ENCODE measurements around the gene LDB3.

The LDB3 gene

DNA sequence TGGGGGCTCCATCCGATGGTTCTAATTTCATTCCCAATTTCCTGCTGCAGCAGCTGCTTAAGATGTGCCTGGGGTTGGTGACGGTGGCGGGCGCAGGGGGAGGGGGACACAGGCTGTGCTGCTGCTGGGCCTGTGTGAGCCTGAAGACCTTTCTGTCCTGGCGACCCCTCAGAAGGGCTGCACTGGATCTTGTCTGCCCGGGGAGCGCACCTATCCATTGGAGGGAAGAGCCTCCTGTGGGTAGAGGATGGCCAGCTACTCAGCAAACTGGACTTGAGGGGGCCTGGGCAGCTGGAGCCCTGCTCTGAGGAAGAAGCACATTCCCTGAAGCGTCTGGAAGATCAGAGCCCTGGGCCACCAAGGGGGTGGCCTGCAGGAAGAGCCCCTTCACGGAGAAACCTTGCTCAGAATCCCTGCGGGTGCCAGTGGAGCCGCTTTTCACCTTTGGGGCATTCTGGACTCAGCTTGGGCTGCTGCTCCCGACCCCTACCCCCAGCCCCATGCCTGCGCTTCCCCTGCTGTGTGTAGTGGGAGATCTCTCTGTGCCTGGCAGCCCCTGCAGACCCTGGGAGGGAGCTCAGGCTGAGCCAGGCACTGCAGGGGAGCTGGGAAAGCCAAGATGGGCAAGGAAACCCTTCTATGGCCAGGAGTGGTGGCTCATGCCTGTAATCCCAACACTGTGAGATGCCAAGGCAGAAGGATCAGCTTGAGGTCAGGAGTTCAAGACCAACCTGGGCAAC is 17.8 kb downstream of the LDB3 start:
- DNase-seq (ENCODE audit: low spot score), result no peak

GRCh38 chr10:86686972-86687371 is 18.7 kb downstream of the LDB3 start:
- no peak for DNase-seq (ENCODE audit: low spot score)

DNA sequence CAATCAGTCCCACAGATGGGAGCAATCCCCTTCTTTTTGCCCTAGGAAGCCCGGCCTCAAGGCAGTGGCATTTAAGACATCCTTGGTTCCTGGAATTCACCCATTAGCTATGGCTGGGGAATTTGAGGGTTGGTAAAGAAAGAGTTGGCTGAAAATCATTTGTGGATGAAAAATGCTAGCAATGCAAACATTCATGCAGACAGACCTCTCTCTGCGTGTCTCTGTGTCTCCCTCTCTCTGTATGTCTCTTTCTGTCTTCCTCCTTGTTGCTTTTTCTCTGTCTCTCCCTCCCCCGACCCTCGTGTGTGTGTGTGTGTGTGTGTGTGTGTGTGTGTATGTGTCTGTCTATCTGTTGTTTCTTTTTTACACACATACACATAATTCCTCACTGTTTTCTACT is 19.4 kb downstream of the LDB3 start:
- DNase-seq (ENCODE audit: low spot score), result peak; percentile 74

- peak; percentile 88 for DNase-seq (ENCODE audit: low spot score)
Measured at GRCh38 chr10:86688398-86688921, 20.1 kb downstream of the LDB3 start.

DNA sequence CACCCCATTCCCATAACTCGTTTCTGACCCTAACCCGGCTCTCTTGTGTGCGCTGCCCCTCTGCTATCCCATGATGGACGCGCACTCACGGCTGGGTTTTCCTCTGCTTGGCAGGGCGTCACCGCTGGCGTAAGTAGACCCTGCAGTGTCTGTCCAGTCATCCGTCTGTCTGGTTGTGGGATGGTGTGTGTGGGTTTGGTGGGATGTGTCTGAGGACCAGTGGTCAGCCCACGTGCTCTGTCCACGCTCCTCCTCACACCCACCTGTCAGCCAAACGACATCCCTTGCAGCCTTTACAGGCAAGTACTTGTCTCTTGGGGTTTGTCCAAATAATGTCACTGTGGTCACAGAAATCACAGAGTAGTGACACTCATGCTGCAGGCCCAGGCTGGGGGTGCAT is 20.8 kb downstream of the LDB3 start:
- no peak for DNase-seq (ENCODE audit: low spot score)

- DNase-seq (ENCODE audit: low spot score), result no peak
Measured at GRCh38 chr10:86690231-86690630, 21.9 kb downstream of the LDB3 start.

DNA sequence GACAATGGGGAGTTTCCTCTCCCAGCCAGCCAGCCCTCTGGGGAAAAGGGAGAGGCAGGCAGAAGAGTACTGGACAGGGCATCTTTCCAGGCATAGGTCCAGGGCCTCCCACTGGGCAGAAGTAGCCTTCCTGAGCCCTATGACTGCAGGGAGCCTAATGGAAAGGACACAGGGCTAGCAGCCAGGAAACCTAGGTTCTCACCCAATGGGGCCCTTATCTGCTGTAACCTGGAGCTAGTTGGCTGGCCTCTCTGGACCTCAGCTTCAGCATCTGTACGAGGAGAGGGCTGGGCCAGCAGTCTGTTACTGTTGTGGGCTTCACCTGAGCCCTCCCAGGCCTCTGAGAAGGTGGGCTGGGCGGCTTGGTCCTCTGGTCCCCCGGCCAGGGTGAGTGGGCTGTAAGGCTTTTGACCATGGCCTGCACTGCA is 22.4 kb downstream of the LDB3 start:
- no peak for DNase-seq (ENCODE audit: low spot score)

DNA sequence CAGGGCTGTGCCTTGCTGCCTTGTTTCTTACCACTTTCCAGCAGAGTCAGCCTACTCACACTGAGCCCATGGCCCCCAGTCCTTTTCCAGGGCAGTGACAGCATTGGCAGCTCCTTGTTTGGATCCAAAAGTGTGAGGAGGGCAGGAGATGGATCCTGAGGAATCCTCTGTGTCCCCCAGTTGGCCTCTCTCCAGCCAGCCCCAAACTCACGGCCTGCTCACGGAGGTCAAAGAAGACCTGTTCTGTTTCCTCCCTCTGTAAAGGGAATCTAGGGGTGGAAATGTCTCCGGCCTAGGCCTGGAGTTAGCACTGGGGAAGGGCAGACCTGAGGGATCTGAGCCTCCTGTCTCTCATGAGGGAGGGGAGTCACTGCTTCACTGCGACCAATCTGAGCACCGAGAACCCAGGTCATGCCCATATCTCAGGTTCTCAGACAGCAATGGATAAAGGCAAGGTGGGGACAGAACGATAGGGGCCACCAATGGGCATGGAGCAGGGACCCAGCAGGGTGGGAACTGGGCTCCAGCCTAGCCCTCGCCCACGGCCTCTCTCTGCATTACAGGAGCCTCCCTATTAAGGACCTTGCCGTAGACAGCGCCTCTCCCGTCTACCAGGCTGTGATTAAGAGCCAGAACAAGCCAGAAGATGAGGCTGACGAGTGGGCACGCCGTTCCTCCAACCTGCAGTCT is 23.2 kb downstream of the LDB3 start:
- no peak for DNase-seq (ENCODE audit: low spot score)

DNA sequence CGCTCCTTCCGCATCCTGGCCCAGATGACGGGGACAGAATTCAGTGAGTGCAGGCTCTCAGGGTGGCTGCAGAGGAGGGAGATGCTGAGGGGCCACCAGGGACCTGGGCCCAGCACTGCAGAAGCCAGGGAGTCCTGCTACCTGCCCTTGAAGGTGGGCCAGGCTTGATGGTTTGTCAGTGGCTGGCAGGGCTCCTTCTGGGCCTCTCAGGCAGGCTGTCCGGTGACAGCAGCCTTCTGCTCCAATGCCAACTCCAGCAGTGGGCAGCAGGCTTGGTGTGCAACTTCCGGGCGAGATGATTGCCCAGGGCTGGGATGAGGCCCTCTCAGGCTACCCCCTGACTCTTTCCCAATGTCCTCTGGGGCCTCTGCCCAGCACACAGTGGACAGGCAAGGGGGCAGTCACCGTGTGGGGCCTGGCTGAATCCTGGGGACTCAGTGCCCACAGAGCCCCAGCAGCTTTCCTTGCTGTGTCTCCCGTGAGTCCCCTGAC is 23.8 kb downstream of the LDB3 start:
- DNase-seq (ENCODE audit: low spot score), result no peak

- DNase-seq (ENCODE audit: low spot score), result no peak
Measured at GRCh38 chr10:86692664-86693063, 24.4 kb downstream of the LDB3 start.

GRCh38 chr10:86693275-86693674 is 25.0 kb downstream of the LDB3 start:
- DNase-seq (ENCODE audit: low spot score), result no peak

DNA sequence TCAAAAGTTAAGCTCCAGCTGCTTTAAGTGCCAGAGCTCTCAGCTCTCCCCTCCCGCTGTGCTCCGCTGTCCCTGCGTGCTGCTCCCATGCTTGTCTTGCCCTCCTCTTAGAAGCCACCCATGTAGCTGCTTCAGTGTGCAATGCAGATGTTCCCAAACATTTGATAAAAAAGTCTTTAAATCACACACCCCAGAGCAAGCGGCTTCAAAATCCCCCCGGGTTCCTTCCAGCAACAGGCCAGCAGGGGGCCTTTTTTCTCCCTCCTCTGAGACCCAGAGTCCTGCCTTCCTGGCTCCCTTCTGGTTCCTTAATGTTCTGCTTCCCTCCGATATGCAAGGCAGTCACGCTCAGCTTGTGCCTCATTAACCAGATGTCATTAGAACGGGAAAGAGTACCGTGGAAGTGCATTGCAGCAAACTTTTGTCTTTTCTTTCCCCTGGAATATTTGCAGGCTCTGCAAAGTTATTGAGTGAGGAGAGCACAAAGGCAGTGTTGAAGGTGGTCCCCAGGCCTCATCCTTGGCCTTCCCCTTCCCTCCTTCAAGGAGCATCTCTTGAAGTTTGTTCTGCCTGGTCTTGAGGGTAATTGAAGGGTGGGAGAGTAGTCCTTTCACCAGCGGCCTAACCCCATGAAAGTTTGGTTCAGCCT is 25.5 kb downstream of the LDB3 start:
- DNase-seq (ENCODE audit: low spot score), result peak; percentile 82

DNA sequence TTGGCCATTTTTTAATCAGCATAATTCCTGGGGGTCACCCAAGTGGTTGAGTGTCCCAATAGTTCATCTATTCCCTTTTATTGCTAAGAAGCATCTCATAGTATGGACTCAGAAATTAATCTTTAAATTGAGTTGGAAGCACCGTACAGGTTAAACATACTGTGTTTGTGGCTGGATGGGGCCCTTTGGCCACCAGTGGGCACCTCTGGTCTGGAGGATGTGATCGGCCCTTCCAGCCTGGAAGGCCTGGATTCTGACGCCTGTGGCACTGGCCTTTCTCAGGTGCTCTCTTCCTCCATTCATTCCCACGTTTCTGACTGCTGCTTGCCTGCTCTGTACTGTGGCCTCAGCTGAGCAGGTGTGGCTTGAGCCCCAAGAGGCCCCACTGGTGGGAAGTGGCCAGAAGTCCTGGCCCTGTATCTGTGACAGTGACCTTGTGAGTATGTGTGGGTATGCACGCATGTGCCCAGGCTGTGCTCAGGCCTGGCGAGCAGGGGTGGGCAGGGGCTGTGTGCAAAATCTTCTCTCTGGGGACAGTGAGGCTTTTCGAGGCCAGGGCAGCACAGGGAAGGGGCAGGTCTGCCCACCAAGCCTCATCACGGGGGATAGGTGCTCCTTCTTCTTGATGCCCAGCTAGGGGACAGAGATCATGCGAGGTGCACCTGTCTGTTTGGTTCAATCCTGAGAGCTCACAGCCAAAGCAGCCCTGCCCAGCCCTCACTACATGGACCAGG is 30.1 kb downstream of the LDB3 start:
- no peak for DNase-seq (ENCODE audit: low spot score)

DNA sequence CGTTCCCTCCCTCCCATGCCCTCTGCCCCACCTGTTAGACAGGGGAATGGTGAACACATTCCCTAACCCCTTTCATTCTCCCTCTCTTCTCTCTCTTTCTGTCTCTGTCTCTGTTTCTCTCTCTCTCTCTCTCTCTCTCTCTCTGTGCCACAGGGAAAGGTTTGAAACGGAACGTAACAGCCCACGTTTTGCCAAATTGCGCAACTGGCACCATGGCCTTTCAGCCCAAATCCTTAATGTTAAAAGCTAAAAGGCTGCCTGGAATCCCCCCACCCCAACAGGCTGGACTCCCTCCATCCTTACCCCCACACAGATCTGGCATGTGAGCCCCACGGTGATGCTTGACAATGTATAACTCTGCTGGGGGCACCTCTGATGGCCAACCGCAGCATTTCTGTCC is 30.8 kb downstream of the LDB3 start:
- DNase-seq (ENCODE audit: low spot score), result no peak

GRCh38 chr10:86699541-86699940 is 31.2 kb downstream of the LDB3 start:
- DNase-seq (ENCODE audit: low spot score), result no peak

DNA sequence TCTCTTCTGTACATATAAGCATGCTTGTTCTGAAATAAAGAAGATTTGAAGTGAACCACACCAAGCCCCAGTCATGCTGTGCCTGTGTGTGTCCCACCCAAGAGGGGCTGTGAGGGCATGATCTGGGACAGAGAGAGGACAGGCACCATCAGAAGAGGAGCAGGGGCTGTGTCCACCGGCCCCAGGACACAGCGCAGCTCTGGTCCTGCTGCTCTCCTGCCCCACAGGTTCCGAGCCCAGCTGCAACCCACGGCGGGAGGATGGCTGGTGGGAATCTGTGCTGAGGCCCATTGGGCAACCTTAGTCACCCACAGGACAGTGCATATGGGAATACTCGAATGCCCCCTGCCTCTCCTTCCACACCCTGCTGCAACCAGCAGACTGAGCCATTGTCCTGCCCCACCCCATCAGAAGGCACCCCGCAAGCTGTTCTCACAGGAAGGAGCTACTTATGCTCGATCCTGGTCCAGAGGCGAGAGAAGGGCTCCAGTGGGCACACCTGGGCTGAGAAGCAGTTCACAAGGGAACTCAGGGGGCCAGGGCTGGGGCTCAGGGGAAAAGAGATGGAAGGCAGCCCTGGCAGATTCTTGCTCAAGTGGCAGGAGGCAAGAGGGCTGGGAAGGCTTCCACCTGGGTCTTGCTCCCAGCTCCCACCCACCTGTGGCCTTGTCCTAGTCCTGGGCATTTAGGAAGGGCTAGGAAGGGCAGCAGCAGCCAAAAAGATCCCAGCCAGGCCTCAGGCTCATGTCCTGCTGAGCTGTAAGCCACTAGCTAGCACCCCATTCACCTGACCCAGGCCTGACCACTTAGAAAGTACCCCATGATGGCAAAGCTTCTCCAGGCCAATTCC is 31.9 kb downstream of the LDB3 start:
- no peak for DNase-seq (ENCODE audit: low spot score)

- DNase-seq (ENCODE audit: low spot score), result no peak
Measured at GRCh38 chr10:86700851-86701617, 32.7 kb downstream of the LDB3 start.

DNA sequence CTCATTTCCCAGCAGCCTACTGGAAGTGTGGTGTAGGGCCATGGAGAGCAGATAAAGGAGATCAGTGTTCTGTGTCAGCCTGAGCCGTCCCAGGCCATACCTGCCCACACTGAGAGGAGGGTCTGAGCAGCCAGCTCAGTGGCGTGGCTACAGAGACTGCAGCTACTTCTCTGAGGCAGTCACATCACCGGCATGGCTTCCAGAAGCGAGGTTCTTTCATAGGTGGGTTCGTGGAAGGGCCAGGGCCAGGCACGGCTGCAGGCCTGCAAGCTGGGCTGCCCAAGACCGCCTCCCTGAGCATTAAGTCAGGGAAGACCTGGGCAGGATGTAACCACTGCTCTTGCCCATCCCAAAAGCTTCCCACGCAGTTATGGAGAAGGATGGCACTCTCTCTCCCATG is 34.9 kb downstream of the LDB3 start:
- no peak for DNase-seq (ENCODE audit: low spot score)

- DNase-seq (ENCODE audit: low spot score), result no peak
Measured at GRCh38 chr10:86705139-86705538, 36.8 kb downstream of the LDB3 start.

- DNase-seq (ENCODE audit: low spot score), result no peak
Measured at GRCh38 chr10:86705905-86706304, 37.6 kb downstream of the LDB3 start.

Measured in AG20443 (cell line).